SKM-1 treated with dmso at 0.1 percent for 144 hours (cell line): ENCODE measurements around the gene PRICKLE2.

Experiments
- DNase-seq: peaks from one replicate; lab custom pipeline; 2025; ENCODE audit not compliant: unreplicated experiment; lab: John Stamatoyannopoulos, UW

PRICKLE2 gene

DNA sequence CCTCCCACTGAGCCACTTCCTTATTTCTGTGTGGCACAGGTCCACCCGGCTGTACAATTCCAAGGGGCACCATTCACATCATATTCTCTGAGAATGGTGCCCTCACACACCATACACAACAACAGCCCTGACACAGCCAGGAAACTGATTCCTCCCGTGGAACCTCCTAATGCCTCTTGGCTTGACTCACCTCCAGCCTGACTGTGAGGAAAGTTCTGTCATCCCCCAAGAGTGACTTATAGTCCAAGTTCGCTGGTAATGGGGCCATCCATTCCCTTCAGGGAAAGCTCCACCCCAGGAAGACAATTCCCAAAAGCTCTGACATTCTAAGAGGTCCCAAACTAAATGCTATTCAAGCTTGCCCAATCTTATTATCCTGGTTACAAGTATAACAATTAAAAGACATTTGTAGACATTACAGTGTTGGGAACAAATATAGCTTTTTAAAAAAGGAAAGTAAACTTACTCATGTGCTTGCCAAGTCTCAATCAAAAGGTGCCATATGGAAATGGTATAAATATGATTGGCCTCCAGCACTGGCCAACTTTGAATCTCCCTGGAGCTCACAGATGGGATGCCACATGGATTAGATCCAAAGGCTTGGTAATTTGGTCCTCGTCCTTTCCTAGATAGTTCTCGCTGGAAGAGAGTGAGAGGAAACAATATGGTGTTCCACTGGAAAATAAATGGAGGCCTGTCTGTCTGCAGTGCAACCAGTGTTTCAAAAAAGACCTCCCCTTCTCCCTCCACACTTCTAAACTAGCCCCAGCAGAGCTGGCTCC lies 145.7 kb downstream of the PRICKLE2 start:
- DNase-seq, result no peak

DNA sequence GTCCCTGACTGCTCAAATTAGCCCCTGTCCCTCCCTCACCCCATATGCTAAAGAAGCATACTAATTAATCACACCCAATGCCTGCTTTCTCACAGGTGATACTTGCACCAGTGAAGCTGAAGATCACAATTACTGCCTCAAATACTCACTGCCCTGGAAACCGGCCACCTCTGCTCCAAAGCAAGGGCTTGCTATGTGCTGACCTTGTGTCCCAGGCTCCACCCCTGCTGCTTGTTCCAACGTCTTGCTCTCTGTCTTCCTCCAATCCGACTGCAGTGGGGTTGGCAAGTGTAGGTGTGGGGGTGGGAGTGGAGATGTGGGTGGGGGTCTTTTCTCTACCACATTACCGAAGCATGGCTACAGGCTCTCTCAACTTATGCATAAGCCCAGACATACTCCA lies 146.3 kb downstream of the PRICKLE2 start:
- DNase-seq, result no peak

DNA sequence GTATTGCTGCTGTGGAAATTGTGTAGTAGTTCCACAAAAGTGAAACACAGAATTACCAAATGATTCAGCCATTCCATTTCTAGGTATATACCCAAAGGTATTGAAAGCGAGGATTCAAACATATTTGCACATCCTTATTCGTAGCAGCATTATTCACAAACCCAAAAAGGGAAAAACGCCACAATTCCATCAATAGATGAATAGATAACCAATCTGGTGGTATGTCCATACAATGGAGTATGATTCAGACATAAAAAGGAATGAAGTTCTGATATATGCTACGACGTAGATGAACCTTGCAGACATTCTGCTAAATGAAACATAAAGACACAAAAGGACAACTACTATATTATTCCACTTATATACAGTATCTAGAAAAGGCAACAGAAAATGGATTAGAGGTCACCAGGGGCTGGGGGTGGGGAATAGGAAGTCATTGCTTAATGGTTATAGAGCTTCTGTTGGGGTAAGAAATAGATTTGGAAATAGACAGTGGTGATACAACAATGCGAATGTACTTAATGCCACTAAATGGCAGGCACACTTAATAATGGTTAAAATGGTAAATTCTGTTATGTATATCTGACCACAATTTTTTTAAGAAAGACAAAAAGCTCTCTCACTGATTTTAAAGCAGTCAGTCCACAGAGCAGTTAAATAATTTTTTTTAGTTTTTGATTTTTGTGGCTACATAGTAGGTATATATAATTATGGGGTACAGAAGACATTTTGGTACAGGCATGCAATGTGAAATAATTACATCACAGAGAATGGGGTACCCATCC lies 150.2 kb downstream of the PRICKLE2 start:
- DNase-seq, result no peak

DNA sequence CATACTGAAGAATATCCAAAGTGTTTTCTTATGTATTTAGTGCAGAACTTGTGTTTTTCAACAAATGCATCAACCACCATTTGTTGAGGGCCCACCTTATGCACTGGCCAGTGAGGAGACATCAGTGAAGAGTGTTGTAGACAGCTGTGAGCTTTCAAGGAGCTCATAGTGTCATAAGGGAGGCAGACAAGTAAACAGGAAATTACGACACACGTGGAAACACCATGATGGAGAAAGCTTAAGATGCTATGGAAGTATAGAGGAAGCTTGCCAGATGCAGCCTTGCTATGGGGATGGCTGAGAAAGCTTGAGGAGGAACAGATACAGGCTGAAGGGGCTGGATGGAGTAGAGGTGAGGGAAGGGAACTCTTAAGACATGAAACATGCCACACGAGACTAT lies 151.2 kb downstream of the PRICKLE2 start:
- DNase-seq, result peak; percentile 18

DNA sequence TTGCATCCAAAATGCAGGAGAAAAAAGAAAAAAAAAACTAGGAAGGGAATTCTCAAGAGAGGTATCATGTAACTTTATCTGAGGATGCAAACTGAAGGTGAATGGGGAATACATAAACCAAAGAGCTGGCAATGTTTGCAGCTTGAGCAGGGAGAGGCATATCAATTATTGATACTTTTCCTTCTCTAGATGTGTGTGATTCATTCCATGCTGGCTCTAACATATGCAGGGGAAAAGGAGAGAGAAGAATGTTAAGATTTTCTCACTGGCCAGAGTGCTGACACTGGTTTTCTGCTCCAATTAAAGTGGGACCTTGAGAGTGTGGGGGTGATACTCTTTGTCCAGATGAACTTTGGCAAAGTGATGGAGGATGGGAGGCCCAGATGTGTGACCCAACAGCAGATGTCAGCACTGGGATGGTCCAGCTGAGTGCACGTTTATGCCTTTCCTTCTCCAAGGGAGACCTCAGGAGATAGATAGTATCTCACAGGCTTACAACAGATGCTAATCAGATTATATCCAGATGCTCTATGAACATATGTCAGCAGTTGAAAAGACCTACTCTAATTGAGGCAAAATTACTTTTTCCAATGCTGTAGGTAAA lies 152.0 kb downstream of the PRICKLE2 start:
- DNase-seq, result no peak

DNA sequence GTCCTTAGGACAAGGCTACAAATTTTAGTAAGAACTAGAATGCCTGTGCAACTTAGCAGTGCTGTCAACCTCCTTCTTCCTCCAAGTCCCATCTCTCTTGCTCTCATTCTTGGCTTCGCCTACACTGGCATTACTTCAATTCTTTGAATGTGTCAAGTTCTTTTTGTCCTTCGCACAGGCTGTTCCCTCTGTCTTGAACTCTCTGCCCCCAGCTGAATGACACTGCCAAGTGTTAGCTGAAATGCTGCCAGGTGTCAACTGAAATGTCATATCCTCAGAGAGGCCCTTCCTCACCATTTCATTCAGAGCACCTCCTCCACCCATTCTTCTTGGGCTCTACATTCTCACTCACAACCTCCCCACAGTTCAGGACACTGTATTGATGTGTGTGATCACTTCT lies 153.1 kb downstream of the PRICKLE2 start:
- DNase-seq, result no peak

DNA sequence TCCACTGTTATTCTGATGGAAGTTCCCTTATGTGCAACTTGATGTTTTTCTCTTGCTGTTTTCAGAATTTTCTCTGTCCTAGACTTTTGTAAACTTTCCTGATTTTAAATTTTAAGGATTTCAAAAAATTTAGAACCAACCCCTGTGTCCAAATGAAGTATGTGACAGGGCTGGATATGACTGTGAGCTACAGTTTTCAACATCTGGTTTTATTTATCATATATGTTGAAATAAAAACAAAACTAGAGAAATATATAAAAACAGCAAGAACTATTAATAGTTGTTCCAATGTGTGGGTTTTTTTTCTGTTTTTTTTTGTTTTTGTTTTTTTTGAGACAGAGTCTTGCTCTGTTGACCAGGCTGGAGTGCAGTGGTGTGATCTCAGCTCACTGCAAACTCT lies 154.6 kb downstream of the PRICKLE2 start:
- DNase-seq, result no peak

DNA sequence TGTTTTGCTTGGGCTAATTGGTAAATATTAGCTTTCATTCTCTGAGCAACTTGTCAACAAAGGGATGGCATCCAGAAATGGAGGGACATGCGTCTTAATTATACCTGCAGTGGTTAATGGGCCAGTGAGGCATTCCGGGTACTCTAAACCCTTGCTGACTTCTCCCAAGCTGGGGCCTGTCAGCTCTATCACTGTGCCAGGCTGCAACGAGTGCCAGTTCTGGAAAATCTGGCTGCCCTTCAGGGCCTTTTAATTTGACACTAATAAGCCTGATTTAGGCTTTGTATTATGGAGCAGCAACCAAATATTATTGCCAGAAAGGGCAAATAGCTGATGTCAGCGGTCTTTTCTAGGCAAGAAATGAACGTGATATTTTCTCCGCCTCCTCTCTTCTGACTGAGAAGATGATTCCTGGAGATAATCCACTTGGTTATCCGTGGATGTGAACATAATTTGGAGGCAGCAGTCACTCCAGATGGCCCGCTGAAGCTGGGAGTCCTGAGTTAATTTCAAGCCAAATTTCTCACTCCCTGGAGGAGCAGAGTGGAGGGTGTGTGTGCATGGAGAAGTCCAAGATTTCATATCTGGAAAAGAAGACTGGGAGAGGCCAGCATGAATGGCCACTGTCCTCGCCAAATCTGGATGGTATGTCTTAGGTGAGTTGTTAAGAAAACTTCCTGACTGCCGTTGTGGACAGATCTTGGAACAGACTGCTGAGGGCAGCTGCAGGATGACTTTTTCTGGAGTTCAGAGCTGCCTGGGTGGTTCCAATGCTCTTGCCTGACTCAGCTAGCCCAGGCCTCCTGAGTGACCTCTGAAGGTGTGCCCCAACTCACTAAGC lies 157.5 kb downstream of the PRICKLE2 start:
- DNase-seq, result no peak

DNA sequence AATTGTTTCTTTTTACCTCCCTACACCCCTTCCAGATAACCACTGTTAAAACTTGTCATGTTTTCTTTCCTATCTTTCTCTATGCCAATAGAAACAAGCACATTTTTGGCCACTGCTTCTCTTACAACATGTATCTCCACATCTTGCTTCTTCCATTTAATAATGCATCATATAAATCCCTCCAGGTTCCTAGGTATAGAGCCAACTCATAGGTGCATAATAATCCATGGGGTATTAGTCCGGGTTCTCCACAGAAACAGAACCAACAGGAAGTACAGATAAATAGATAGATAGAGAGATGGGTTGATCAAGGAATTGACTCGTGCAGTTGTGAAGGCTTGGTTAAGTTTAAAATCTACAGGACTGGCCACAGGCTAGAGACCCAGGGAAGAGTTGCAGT lies 160.5 kb downstream of the PRICKLE2 start:
- DNase-seq, result no peak

DNA sequence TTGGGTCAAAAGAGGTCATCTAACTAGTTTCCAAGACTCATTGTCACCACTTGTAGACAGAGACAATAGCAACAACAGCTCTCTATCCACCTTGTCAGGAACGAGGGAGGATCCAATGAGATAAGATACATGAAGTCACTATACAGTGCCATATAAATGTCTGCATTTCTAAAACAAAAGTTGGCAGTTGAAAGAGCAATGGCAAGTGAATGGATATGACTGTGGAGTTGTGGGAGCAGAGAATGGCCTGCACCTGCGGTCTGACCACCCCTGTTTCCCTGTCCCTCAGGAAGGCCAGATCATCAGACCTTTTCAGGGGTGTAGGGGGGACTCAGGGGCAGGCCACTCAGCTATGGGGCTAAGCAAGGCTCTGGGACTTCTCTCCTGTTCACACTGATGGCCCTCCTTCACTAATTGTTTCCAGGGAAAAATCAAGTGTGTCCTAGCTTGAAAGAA lies 161.3 kb downstream of the PRICKLE2 start:
- no peak for DNase-seq

DNA sequence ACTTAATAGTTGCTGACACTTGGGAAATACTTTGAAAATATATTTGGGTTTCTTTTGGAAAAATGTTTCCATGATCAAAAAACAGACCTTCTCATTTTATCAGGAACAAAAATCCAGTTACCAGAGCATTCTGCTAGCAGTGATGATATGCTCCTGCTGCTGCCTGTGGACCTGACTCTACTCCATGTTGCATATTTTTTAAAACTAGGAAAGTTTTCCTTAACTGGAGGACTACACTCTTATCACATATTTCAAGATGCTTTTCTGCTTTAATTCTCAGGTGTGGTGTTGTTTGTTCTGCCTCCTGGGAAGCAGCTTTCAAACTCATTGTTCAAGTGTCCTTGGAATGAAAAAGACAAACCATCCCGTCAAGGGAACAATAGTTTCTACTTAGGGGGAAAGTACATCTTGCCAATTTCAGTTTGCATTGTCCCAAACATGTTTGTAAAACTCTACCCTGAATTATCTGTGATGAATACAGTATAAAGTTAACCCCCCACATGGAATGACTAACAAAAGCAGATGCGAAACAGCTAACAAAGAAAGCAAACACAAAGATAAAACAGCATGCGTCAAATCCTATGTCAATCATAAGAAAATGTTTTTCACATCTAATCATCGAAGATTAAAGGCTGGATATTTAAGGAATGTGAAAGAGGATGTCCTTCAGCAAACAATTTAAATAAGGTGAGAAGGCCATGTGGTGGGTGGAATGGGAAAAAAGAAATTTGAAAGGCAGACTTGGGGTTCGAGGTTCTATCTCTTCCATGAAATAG lies 161.9 kb downstream of the PRICKLE2 start:
- no peak for DNase-seq

DNA sequence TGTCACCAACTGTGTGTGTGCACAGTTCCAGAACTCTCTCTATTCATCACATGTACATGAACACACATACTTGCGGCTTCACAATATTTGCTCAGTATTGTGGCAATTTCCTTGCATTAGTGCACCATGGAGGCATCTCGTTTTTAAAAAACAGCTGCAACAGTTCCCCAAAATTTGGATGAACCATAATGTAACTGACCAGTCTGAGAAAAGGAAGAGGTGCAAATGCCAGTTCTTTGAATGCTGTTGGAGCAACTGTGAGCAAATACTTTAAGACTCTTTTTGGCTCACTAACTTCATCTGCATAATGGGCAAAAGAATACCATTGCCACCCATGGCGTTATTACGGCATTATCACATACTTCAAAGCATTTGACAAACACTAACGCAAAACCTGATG lies 163.6 kb downstream of the PRICKLE2 start:
- DNase-seq, result no peak

DNA sequence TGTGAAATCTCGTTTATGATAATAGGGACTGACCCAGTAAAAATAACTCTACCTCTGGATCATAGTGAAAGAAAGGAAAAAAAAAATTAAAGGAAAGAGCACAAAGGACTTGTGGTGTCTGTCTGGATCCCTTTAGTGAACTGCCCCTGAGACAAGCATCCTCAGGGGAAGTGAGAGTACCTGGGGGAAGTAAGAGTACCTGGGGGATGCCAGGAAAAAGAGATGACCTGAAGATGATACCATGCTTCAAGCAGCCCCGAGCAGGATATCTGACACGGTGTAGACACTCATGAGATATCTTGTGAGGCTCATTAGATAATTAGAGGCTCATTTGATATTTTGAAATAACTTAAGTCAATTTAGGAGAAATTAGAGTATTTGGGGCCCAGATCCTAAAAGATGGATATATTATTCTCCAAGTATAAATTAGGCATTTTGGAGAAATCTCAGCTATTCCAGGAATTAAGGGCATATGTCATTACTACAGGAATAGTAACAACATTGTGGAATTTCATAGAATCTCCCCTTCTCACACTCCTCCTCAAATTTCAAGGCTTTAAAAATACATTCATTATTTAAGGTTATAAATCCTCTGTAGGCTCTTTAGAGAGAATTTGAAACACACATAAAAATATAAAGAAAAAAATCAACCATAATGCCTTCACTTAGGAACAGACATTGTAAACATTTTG lies 165.6 kb downstream of the PRICKLE2 start:
- DNase-seq, result no peak

DNA sequence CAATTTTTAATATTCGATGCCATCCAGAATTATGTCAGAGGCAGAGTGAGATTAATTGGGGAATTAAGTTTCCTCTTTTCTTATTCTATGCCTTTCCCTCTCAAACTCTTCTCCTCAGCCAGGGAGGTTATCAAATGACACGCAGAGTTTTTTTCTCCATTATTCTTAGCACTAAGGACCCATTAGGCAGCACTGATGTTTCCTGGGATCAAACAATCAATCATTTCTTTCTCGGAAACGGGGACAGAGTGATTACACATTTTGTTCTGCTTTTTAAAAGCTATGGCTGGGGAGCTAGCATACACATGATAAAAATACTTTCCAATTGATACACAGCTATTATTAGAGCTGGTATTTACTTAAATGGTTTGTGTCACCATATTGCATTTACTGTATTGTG lies 166.7 kb downstream of the PRICKLE2 start:
- DNase-seq, result no peak

DNA sequence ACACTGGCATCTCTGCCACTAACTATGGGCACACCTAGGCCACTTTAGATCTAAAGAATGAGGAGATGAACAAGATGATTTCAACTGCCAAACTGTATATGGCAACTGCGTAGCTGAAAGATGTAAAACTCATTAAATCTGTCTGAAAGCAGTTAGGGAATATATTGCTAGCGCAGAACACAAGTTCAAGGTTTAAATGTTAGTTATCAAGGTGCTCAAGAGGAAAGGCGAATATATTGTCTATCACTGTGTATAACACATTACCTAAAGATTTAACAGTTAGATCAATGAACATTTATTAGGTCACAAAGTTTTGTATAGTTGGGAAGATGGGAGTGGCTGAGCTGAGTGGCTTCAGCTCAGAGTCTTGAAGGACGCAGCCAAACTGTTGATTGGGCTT lies 168.0 kb downstream of the PRICKLE2 start:
- DNase-seq, result no peak

DNA sequence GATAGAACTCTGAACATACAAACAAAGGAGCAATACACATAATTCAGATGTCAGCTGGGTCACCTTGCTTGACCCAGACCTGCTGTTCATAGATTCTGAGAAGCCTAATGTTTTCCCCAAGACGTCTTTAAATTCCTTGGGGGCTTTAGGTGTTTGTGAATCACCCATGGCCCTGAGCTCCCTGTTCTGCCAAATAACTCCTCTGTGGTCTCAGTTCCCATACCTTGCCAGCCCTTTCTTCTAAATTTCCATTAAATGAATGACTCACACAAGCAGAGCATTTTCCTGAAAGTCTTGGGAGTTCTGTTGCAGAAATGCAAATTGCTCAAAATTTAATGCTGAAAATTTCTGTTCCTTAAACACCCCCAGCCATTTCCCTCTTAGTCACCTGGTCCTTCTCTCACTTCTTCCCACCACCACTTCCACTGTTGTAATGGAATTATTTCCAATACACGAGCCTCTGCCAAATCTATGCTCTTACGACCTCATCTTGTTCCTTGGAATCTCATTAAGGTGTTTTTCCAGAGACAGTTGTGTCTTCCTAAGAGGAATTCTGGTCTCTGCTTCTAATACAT lies 168.6 kb downstream of the PRICKLE2 start:
- no peak for DNase-seq

DNA sequence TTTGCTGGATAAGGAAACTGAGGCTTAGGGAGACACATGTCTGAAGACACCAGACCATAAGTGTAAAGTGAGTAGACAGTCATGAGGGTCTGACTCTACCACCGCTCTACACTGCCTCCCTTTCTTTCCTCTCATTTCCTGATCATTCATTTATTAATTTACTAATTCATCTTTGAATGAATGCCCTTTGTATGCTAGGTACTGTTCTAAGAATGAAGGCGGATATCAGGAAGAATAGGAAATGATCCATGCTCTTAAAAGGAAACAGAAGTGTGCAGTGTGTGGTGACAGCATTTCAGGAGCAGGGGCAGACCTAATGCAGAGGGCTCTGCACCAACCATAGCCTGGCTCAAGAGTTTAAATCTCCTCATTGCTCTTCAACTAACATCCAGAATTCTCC lies 170.2 kb downstream of the PRICKLE2 start:
- DNase-seq, result no peak

DNA sequence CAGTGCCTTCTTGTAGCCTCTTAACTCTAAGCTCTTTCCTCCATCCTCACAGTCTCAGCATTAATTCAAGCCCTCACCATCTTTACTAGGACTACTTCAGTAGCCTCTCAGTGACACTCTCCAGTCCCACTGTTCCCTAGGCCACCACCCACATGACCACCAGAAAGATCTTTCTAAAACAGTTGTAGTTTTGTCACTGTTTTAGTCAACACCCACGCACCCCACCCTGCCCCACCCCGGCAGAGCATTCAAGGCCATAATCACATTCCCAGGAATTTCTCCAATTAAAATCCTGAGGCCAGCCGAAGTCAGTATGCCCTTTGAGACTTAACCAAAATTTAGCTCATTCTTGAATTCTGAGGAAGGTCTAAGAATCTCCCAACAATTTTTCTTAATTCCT lies 170.8 kb downstream of the PRICKLE2 start:
- DNase-seq, result no peak

DNA sequence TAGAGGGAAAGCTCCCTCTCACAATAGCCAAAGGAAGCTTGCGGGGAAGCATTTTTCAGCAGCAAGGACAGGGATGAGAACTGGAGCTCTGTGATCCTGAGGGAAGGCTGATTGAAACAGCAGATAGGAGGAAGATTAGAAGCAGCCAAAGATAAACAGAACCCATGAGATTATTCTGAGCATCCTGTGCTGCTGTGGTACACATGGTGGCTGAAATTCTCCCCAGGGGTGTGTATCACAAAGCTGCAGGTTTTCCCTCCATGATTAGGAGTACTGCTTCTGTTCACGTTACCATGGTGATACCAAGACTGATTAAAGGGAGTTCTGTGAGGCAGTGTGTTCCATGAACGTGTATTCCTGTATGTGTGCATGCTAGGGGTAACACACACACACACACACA lies 171.7 kb downstream of the PRICKLE2 start:
- no peak for DNase-seq
